DOHH2 (cell line): ENCODE measurements around the gene RMC1.

Experiments used
- H3F3A ChIP-seq: fragments of 200-600 bp; sonication (generic), shearing (Covaris generic); 2 replicates; pipeline ENCODE4 v1.6.0; 2016; ENCODE audit warnings: antibody characterized with exemption, mild to moderate bottlenecking; ENCODE audit not compliant: control insufficient read depth, insufficient read depth
- H3K27ac ChIP-seq: fragments of 200-600 bp; sonication (generic); 2 replicates; pipeline ENCODE4 v1.5.1; 2014; ENCODE audit warnings: low read depth, mild to moderate bottlenecking, low read length, moderate library complexity
- H3K27me3 ChIP-seq: fragments of 200-600 bp; sonication (generic); 2 replicates; pipeline ENCODE4 v1.6.1; 2014; ENCODE audit warnings: mild to moderate bottlenecking, low read length, mixed read lengths; ENCODE audit not compliant: control insufficient read depth
- H3K36me3 ChIP-seq: fragments of 200-600 bp; sonication (generic); 2 replicates; pipeline ENCODE4 v1.6.1; 2014; ENCODE audit warnings: mild to moderate bottlenecking, low read length, moderate library complexity, mixed read lengths; ENCODE audit not compliant: control insufficient read depth
- H3K4me1 ChIP-seq: fragments of 200-600 bp; sonication (generic); 2 replicates; pipeline ENCODE4 v1.6.1; 2014; ENCODE audit warnings: mild to moderate bottlenecking, low read length, mixed read lengths; ENCODE audit not compliant: control insufficient read depth
- H3K4me2 ChIP-seq: fragments of 200-600 bp; sonication (generic); 2 replicates; pipeline ENCODE4 v1.6.0; 2014; ENCODE audit warnings: mild to moderate bottlenecking, low read length, moderate library complexity
- H3K4me3 ChIP-seq: fragments of 200-600 bp; sonication (generic); 2 replicates; pipeline ENCODE4 v1.5.1; 2014; ENCODE audit warnings: mild to moderate bottlenecking, low read length, mixed read lengths
- H3K79me2 ChIP-seq: fragments of 200-600 bp; sonication (generic); 2 replicates; pipeline ENCODE4 v1.6.1; 2014; ENCODE audit warnings: mild to moderate bottlenecking, low read length, mixed read lengths; ENCODE audit not compliant: control insufficient read depth
- H3K9me2 ChIP-seq: fragments of 200-600 bp; sonication (generic); replicated peaks from 2 replicates; pipeline ENCODE4 v1.6.1; 2014; ENCODE audit warnings: mild to moderate bottlenecking, low read length, mixed read lengths; ENCODE audit not compliant: control insufficient read depth
- H3K9me3 ChIP-seq: fragments of 200-600 bp; sonication (generic); 2 replicates; pipeline ENCODE4 v1.6.1; 2014; ENCODE audit warnings: antibody characterized with exemption, low read length, mixed read lengths; ENCODE audit not compliant: control insufficient read depth, insufficient read depth
- H4K20me1 ChIP-seq: fragments of 200-600 bp; sonication (generic); 2 replicates; pipeline ENCODE4 v1.6.0; 2014; ENCODE audit warnings: low read depth, mild to moderate bottlenecking, antibody characterized with exemption, low read length, moderate library complexity; ENCODE audit not compliant: control insufficient read depth, insufficient read depth
- EZH2phosphoT487 ChIP-seq: fragments of 200-600 bp; sonication (generic); IDR thresholded peaks from 2 replicates; pipeline ENCODE4 v1.6.1; 2017; ENCODE audit warnings: borderline replicate concordance, mild to moderate bottlenecking, antibody characterized with exemption, low read length, moderate library complexity, mixed read lengths
- TF ChIP-seq, protein P1 (sequence below): fragments of 200-600 bp; sonication (generic); IDR thresholded peaks from one replicate; pipeline ENCODE4 v1.5.1; 2014; ENCODE audit warnings: antibody characterized with exemption, mild to moderate bottlenecking, low read depth, low read length; ENCODE audit not compliant: poor library complexity, severe bottlenecking

Gene RMC1

DNA sequence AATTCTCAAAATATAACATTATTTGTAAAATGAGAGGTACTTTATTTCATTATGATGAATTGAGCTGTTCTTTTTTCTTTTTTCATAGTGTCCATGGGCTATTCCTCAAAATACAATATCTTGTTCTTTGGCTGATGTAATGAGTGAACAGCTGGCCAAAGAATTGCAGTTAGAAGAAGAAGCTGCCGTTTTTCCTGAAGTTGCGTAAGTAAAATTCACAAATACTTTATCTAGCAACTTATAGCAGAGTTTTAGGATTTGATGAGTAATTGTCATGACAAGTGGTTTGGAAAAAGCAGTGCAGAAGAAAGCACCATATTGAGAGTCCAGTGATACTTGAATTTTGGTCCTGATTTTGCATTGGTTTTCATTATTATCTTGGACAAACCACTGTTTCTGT lies 40.4 kb upstream of the RMC1 start:
- Histone ChIP-seq H3K4me3 (no peak overlapping the region), H3F3A (peaks cover 3% of the 10 kb centered on the region; the same call in 1 of the 2 replicates), H3K9me2 (no peaks in the 10 kb centered on the region), H3K27ac (no peak overlapping the region), H3K4me2 (no peak overlapping the region), H3K9me3 (no peaks in the 10 kb centered on the region), H3K79me2 (peaks cover 48% of the 10 kb centered on the region), H4K20me1 (peaks cover 15% of the 10 kb centered on the region; the same call in 1 of the 2 replicates), H3K27me3 (no peaks in the 10 kb centered on the region), H3K4me1 (no peaks in the 10 kb centered on the region), H3K36me3 (peaks cover 57% of the 10 kb centered on the region)
- TF ChIP-seq, protein P1, sequence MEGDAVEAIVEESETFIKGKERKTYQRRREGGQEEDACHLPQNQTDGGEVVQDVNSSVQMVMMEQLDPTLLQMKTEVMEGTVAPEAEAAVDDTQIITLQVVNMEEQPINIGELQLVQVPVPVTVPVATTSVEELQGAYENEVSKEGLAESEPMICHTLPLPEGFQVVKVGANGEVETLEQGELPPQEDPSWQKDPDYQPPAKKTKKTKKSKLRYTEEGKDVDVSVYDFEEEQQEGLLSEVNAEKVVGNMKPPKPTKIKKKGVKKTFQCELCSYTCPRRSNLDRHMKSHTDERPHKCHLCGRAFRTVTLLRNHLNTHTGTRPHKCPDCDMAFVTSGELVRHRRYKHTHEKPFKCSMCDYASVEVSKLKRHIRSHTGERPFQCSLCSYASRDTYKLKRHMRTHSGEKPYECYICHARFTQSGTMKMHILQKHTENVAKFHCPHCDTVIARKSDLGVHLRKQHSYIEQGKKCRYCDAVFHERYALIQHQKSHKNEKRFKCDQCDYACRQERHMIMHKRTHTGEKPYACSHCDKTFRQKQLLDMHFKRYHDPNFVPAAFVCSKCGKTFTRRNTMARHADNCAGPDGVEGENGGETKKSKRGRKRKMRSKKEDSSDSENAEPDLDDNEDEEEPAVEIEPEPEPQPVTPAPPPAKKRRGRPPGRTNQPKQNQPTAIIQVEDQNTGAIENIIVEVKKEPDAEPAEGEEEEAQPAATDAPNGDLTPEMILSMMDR: no peak
- TF ChIP-seq EZH2phosphoT487: no peak

DNA sequence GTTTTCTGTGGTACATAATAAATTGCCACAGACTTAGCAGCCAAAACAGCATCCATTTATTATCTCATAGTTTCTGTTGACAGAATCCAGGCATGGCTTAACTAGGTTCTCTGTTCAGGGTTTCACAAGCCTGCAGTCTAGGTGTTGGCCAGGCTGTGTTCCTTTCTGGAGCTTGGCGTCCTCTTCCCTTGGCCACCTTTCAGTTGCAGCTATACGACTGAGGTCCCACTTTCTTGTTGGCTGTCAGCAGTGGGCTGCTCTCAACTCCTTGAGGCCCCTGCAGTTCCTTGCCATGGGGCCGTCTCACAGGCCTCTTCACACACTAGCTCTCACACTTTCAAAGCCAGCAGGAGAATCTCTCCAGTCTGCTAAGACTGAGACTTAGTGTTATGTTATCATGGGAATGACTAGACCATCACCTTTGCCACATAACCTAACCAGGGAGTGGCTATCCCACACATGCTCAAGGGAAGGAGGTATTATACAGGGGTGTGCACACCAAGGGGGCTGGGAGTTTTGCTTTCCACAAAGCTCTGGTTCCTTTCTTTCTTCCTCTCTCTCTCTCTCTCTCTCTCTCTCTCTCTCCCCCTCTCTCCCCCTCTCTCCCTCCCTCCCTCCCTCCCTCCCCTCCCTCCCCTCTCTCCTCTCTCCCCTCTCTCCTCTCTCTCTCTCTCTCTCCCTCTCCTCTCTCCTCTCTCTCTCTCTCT lies 34.4 kb upstream of the RMC1 start:
- H3K4me3 ChIP-seq: no peak overlapping the region
- no peaks in the 10 kb centered on the region for H3K9me3 ChIP-seq
- H3K4me2 ChIP-seq: no peak overlapping the region
- no peaks in the 10 kb centered on the region for H3K9me2 ChIP-seq
- no peak for TF ChIP-seq EZH2phosphoT487
- TF ChIP-seq, protein P1: no peak
- H3F3A ChIP-seq: peaks cover 3% of the 10 kb centered on the region; the same call in 1 of the 2 replicates
- H3K79me2 ChIP-seq: no peaks in the 10 kb centered on the region
- H3K27ac ChIP-seq: no peak overlapping the region
- H3K36me3 ChIP-seq: peaks cover 75% of the 10 kb centered on the region
- H3K4me1 ChIP-seq: no peaks in the 10 kb centered on the region
- H4K20me1 ChIP-seq: no peaks in the 10 kb centered on the region
- no peaks in the 10 kb centered on the region for H3K27me3 ChIP-seq

DNA sequence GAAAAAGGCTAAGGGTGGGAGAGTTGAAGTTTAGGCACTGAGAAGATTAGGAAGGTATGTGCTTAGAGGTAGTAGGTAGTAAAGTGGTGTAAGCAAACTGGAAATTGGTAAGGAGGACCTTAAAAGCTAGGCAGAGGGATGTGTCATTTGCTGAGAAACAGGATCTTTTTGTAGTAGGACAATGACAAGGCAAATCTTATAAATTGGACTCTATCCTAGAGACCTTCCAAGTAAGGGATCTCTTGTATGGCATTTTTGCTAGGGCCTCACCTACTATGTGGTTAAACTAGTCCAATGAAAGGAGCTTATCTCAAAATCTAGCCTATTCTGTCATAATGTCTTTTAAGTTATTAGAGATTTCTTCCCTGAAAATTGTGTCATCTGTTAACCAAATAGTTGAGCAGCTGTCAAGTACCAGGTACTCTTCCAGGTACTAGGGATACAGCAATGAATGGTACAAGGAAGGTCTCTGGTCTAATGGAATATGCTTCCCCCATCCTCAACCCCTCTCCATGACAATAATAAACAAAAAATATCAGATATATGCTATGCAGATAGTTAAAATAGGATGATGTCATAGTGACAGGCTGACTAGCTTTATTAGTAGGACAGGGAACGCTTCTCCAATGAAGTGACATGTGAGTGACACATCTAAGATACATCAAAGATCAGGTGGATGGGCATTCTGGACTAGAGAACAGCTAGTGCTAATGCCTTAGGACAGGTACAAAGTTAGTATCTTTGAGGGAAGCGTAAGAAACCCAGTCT lies 32.5 kb upstream of the RMC1 start:
- TF ChIP-seq EZH2phosphoT487: no peak
- TF ChIP-seq, protein P1: no peak

More for the DNA sequence above, 32.5 kb upstream of the RMC1 start:
- Histone ChIP-seq H3K27me3 (no peaks in the 10 kb centered on the region), H3K79me2 (no peaks in the 10 kb centered on the region), H3K4me2 (no peak overlapping the region), H3K4me3 (no peak overlapping the region), H3K9me2 (no peaks in the 10 kb centered on the region), H3K36me3 (peaks cover 78% of the 10 kb centered on the region), H3K9me3 (no peaks in the 10 kb centered on the region), H4K20me1 (no peaks in the 10 kb centered on the region), H3K4me1 (no peaks in the 10 kb centered on the region), H3F3A (no peaks in the 10 kb centered on the region), H3K27ac (no peak overlapping the region)
